22Rv1 (cell line): ENCODE data around the gene INSL3.

ENCODE experiments used
- CTCF ChIP-seq: fragments of 450-650 bp; IDR thresholded peaks from 2 replicates; pipeline ENCODE4 v1.5.1; 2017; ENCODE audit warnings: mild to moderate bottlenecking
- ZFX ChIP-seq: fragments of 450-650 bp; IDR thresholded peaks from 2 replicates; pipeline ENCODE4 v1.6.1; 2017; ENCODE audit warnings: antibody characterized with exemption, borderline replicate concordance

DNA sequence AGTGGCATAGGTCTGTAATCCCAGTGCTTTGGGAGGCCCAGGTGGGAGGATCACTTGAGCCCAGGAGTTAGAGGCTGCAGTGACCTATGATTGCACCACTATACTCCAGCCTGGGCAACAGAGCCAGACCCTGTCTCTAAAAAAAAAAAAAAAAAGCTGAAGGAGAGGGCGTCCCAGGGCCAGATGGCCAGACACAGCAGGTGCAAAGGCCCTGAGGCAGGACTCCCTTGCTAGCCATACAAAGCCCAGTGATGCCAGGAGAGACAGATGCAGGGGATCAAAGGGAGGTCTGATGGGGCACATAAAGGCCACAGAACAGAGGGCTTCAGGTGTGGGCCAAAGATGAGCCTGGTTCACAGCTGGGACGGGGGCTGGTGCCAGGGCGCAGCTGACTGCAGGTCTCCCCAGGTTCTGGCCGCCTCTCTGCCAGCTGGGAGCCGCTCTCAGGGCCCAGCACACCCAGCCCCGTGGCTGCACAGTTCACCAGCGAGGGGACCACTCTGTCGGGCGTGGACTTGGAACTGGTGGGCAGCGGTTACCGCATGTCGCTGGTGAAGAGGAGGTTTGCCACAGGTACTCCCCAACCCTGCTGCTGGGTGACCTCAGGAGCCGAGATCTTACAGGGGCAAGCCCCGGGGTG lies 33.9 kb downstream of the INSL3 start:
- TF ChIP-seq CTCF: no peak
- no peak for TF ChIP-seq ZFX
